NCI-H1417 (cell line): ENCODE data around the gene ZNF507.
"Not testable (repeated sequence)": the region's sequence is repeated elsewhere in the genome, so short reads cannot be mapped to it uniquely, and the experiment has no call there.

Experiments
- DNase-seq, 3 experiments: peaks; one replicate each; lab custom pipeline; 2025; lab: John Stamatoyannopoulos, UW

ZNF507 gene

GRCh38 chr19:32367948-32368536, 22.6 kb downstream of the ZNF507 start:
- DNase-seq = no peak

DNA sequence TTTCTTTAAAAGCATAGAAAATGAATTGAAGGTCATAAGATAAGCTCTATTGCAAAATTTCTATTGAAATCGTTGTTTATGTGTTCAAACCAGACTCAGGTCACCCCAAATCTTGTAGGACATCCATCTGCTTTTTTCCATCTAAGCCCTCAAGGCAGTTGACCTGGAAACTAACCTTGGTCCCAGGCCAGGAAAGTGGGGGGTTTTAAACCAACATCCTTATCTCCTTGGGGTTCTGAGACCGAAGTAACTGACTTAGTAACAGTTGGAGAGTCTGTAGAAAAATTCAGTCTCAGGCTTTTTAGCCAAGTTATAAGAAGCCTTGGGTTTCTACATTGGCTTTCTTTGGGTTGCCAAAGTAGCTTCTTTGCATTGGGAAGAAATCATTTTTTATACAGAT, 23.4 kb downstream of the ZNF507 start:
- DNase-seq = no peak

GRCh38 chr19:32372726-32373517, 27.5 kb downstream of the ZNF507 start:
- DNase-seq = no peak

- DNase-seq = peak in 1 of 3 experiments; percentile 21
These were observed 28.3 kb downstream of the ZNF507 start for GRCh38 chr19:32373585-32374295.

- DNase-seq = not testable (repeated sequence)
These were observed 29.0 kb downstream of the ZNF507 start for GRCh38 chr19:32374362-32374761.

GRCh38 chr19:32377088-32377487, 31.7 kb downstream of the ZNF507 start:
- DNase-seq = not testable (repeated sequence)

DNA sequence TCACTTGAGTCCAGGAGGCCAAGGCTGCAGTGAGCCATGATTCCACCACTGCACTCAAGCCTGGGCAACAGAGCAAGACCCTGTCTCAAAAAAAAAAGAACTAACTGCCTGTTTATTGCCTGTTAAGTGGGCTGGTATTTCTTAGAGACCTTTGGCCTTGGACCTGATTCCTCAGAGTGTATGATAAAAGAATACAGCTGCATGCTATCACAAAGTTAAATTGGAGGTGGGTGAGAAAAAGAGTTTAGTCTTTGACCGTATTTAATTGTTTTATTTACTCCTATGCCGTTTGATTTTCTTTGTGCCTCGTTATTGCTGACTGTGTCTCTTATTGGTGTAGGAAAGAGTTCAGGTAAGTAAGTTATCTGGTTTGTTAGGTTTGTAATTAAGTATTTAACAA, 34.9 kb downstream of the ZNF507 start:
- DNase-seq = no peak

DNA sequence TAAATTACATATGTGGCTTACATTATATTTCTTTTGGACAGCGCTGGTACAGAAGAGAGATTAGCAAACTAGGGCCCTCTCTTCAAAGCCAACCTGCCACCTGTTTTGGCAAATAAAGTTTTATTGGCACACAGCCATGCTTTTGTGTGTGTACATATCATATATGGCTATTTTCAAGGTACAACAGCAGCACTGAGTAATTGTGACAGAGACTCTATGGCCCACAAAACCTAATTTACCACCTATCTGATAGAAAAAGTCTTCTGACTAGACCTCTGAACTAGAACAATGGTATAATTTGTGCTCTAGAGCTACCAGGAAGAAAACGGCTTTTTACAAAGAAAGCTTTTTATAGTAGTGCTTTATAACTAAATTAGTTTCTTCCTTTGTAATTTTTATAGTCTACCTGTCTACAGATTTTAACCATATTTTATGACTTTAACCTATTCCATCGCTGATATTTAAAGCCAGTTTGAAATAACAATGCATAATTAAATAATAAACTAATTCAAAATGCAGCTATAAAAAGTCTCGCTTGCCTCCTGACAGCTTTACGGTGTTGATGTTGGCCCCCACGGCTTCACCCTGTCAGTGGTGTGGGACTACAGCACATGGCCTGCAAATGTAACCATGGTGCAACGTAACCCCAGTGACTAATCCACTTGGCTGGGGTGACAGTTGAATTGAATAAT, 42.4 kb downstream of the ZNF507 start:
- no peak for DNase-seq

GRCh38 chr19:32388393-32388855, 43.0 kb downstream of the ZNF507 start:
- no peak for DNase-seq

DNA sequence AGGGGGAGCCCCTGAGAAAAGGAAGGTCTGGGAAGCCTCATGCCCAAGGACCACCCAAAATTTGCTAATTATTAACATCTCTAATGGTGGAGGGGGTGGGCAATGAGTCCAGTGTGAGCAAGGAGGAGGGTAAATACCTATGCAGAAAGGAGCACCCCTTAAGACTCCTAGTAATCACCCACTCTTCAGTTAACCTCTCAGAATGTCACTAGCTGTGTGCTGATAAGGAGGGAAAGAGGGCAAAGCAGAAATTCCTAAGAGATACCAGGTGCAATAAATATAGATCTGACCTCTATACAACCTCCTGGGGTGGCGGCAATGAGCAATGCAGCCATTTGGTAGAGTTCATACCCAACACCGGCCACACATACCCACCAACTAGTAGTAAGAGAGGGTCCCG, 47.5 kb downstream of the ZNF507 start:
- no peak for DNase-seq

DNA sequence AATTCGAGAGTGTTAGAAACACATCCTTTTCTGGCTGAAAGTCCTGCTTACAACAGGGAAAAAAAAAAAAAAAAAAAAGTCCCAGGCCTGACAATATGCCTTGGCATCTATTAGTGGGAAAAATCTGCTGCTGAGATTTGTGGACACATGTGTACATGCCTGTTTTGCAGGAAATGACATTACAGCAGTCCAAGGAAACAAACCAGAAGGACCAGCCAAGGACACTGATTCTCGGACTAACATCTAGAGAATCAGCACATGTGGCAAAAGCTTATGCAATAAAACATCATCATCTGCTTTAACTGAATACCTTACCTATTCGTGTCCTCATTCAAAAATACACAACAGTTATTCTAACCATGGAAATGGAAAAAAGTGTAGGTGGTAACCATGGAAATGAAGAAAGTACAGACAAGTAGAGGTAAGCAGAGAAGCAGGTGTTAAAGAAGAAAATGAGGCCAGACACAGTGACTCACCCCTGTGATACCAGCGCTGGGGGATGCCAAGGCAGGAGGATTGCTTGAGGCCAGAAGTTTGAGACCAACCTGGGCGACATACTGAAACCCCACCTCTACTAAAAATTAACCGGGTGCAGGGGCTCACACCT, 50.7 kb downstream of the ZNF507 start:
- DNase-seq = no peak

GRCh38 chr19:32397671-32398101, 52.3 kb downstream of the ZNF507 start:
- DNase-seq = no peak

DNA sequence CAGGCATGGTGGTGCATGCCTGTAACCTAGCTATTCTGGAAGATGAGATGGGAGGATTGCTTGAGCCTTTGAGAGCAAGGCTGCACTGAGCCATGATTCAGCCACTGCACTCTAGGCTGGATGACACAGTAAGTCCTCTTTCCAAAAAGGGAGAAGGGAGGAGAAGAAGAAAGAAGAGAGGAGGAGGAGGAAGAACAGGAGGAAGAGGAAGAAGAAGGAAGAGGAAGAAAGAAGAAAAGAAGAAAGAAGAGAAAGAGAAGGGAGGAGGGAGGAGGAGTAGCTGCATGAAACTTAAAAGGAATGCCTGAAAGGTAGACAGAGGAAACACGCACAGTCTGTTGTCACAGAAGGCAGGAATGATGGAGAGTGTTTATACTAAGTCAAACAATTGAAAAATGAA, 56.6 kb downstream of the ZNF507 start:
- no peak for DNase-seq

GRCh38 chr19:32403291-32403995, 58.0 kb downstream of the ZNF507 start:
- DNase-seq = no peak

GRCh38 chr19:32404213-32404932, 59.0 kb downstream of the ZNF507 start:
- no peak for DNase-seq

- DNase-seq = peak in 1 of 3 experiments; percentile 84
These were observed 59.6 kb downstream of the ZNF507 start for GRCh38 chr19:32404933-32405430.

DNA sequence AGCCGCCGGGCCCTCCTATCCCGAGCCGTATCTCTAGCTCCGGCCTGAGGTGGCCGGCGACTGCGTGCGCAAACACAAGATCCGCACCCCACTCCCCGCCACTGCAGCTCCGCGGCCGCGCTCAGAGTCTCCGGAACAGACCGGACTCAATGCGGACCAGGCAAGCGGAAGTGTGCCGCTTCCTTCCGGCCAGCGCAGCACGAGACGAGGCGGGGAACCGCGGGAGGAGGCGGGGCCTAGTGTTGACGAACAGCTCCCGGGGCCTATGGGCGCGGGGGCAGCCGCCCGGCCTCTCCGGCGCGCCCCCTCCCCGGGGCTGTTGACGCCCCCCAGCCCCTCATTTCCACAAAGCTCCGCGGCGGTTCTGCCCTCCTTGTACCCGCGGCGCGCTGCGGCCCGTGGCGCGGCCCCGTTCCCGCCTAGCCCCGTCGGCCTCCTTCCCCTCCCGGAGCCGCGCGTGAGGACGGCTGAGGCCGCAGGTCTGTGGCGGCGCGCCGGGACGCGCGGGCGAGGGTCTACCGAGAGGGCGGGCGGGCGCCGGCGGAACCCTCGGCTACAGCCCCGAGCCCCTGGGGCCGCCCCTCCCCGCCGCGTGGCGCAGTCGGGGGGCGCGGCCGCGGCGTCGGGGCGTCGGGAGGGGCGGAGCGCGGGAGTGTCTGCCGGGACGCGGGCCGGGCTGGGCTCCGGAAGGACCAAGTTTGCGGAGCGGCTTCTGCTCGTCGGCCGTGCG, 60.2 kb downstream of the ZNF507 start, which contains the start of gene DPY19L3:
Gene DPY19L3 (plus strand): TSS at position 340 of the 730 bp plus-strand sequence. CDS start 2,484 bp downstream, outside the sequence.
- DNase-seq = peak; percentile 94 to 95 (median 94)

GRCh38 chr19:32406161-32407003, 61.0 kb downstream of the ZNF507 start:
- DNase-seq = no peak
